Progenitor cell of endocrine pancreas (in vitro differentiated cells): ENCODE measurements around the gene MACROD2. TPM values are rescaled to one million over a fixed set of nuclear protein-coding genes. Genes with fewer than 3 reads are reported as not detected.

Experiments
- DNase-seq: peaks from one replicate; pipeline ENCODE4 v3.0.0; 2021; ENCODE audit warnings: low spot score; ENCODE audit not compliant: unreplicated experiment
- H3K27ac Mint-ChIP-seq: 2 replicates; pipeline ENCODE4 v1.8.0; 2021; ENCODE audit warnings: mild to moderate bottlenecking, moderate library complexity, mixed read lengths
- H3K27me3 Mint-ChIP-seq: 2 replicates; pipeline ENCODE4 v1.8.0; 2021; ENCODE audit warnings: mixed read lengths
- H3K36me3 Mint-ChIP-seq: 2 replicates; pipeline ENCODE4 v1.8.0; 2022; ENCODE audit warnings: mixed read lengths; ENCODE audit not compliant: insufficient read depth
- H3K4me1 Mint-ChIP-seq: 2 replicates; pipeline ENCODE4 v1.8.0; 2021; ENCODE audit warnings: low read depth, mixed read lengths
- H3K4me3 Mint-ChIP-seq: 2 replicates; pipeline ENCODE4 v1.8.0; 2021; ENCODE audit warnings: low read depth, mild to moderate bottlenecking, moderate library complexity, mixed read lengths
- H3K9me3 Mint-ChIP-seq: 2 replicates; pipeline ENCODE4 v1.8.0; 2021; ENCODE audit warnings: low read depth, mixed read lengths
- total RNA-seq: library from RNA; stranded (reverse); gene quantifications from 2 replicates; pipeline ENCODE4 v1.2.1, GENCODE V29; 2021
- TF ChIP-seq, protein P1 (sequence below): fragments of 200-600 bp; sonication (generic); IDR thresholded peaks from one replicate; pipeline ENCODE4 v1.5.0; 2021; ENCODE audit warnings: antibody characterized with exemption, mild to moderate bottlenecking; ENCODE audit not compliant: unreplicated experiment

MACROD2 gene
- total RNA-seq, 1 donor from 2014 or later, result 7.6 TPM

DNA sequence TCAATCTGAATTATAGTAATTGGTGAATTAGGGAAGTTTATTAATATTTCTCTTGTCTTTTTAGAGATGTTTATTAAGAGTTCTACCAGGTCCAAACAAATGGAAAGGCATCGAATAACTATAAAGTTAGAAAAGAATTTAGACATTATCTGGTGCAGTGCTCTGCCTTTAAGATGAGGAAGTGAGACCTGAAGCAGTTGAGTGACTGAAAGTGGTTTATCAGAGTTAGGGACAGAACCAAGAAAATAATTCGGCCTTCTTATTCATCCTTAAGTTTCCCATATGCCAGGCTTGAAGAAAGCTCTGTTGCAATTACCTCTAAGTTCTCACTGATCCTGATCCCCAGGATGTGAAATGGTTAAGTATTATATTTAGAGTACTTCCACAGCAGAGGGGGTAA, 436.3 kb downstream of the MACROD2 start:
- Mint-ChIP-seq H3K27ac (no peak overlapping the region), H3K4me1 (no peaks in the 10 kb centered on the region), H3K4me3 (no peak overlapping the region), H3K36me3 (no peaks in the 10 kb centered on the region), H3K9me3 (no peaks in the 10 kb centered on the region), H3K27me3 (no peaks in the 10 kb centered on the region)
- no peak for DNase-seq
- TF ChIP-seq, protein P1, sequence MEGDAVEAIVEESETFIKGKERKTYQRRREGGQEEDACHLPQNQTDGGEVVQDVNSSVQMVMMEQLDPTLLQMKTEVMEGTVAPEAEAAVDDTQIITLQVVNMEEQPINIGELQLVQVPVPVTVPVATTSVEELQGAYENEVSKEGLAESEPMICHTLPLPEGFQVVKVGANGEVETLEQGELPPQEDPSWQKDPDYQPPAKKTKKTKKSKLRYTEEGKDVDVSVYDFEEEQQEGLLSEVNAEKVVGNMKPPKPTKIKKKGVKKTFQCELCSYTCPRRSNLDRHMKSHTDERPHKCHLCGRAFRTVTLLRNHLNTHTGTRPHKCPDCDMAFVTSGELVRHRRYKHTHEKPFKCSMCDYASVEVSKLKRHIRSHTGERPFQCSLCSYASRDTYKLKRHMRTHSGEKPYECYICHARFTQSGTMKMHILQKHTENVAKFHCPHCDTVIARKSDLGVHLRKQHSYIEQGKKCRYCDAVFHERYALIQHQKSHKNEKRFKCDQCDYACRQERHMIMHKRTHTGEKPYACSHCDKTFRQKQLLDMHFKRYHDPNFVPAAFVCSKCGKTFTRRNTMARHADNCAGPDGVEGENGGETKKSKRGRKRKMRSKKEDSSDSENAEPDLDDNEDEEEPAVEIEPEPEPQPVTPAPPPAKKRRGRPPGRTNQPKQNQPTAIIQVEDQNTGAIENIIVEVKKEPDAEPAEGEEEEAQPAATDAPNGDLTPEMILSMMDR, result no peak

DNA sequence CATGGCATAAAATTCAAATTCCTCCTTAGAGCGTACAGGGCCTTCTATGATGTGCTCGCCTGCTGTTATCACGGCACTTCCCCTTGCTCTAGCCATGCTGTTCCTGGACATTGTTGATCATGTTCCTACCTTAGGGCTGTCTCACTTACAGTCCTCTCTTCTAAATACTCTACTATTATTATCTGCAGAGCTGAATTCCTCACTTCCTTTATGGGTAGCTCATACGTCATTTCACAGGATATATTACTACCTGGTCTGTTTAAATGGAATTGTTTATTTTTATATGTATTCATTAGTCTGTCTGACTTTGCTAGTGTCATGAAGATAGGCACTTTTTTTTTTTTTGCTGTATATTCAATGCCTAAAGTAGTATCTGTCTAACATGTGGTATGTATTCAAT, 436.8 kb downstream of the MACROD2 start:
- TF ChIP-seq, protein P1, result no peak
- DNase-seq, result no peak
- Mint-ChIP-seq H3K4me3 (no peak overlapping the region), H3K27ac (no peak overlapping the region), H3K4me1 (no peaks in the 10 kb centered on the region), H3K36me3 (no peaks in the 10 kb centered on the region), H3K27me3 (no peaks in the 10 kb centered on the region), H3K9me3 (no peaks in the 10 kb centered on the region)

DNA sequence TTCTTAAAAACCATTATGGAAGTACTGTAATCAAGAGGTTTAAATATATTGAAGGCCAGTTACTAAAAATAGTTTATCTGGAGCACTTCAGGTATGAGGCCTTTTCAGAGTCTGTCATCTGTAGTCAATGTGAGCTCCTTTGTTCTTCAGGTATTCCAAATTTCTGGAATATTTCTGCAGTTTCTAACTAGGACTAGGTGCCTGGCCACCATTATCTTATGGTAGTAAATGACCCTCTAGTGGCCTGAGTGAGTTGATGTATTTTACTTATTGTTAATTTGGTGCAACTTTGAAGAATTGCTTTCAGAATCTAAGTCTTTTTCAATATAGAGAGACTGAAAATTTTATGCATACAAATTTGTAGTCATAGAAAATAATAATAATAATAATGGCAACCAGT, 437.3 kb downstream of the MACROD2 start:
- no peak for DNase-seq
- H3K36me3 Mint-ChIP-seq, result no peaks in the 10 kb centered on the region
- TF ChIP-seq, protein P1, result no peak
- H3K4me1 Mint-ChIP-seq, result no peaks in the 10 kb centered on the region
- no peaks in the 10 kb centered on the region for H3K9me3 Mint-ChIP-seq
- H3K27ac Mint-ChIP-seq, result no peak overlapping the region
- no peak overlapping the region for H3K4me3 Mint-ChIP-seq
- H3K27me3 Mint-ChIP-seq, result no peaks in the 10 kb centered on the region

DNA sequence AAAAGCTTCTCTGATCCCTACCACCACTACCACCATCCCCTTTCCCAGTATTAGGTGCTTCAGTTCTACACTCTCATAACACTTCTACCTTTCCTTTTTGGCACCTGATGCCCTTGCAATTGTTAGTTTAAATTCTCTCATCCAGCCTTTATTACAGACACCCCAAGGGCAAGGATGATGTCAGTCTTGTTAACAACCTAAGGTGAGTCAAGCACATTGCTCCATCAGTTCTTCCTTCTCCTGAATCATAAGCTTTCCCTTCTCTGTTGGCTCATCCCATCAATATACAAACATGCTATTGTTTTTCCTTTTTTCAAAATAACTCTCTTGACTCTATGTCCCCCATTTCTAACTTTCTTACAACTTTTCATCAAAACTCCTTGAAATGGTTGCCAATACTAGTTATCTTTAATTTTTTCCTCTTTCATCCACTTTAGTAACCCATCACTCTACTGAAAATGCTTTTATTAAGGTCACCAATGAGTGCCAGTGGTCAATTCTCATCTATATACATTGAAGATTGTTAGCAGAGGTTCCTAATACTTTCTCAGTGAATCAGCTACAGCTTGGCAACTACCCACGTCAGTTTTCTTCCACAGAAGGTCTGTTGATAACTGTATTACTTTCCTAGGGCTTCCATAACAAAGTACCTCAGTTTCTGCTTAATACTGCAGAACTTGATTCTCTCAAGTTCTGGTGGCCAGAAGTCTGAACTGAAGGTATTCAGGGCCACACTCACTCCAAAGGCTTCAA, 439.2 kb downstream of the MACROD2 start:
- TF ChIP-seq, protein P1, result no peak
- Mint-ChIP-seq H3K36me3 (peaks cover 3% of the 10 kb centered on the region), H3K9me3 (peaks cover 11% of the 10 kb centered on the region), H3K4me3 (no peak overlapping the region), H3K4me1 (no peaks in the 10 kb centered on the region), H3K27me3 (no peaks in the 10 kb centered on the region), H3K27ac (no peak overlapping the region)
- no peak for DNase-seq

DNA sequence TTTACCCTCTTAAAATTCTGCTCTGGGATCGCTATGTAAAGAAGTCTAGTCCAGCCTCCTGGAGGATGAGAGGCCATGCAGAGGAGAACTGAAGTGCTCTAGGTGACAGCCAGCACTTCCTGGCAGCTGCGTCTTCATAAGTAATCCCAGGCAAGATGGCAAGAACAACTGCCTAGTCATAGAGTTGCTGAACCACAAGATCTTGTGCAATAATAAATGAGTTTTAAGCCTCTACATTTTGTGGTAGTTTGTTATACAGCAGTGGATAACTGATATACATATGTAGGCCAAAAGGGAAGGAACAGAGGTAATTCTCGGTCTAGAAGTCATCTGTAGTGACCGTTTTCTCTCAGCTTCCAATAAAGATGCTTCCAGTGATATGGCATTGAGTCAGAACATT, 445.9 kb downstream of the MACROD2 start:
- TF ChIP-seq, protein P1, result no peak
- Mint-ChIP-seq H3K4me1 (no peaks in the 10 kb centered on the region), H3K27ac (no peak overlapping the region), H3K27me3 (no peaks in the 10 kb centered on the region), H3K4me3 (no peak overlapping the region), H3K9me3 (peaks cover 11% of the 10 kb centered on the region), H3K36me3 (peaks cover 3% of the 10 kb centered on the region)
- no peak for DNase-seq
